GM19372 (cell line): ENCODE data around the gene SMCO3.

Experiments used
- ATAC-seq: cut with Tn5 transposase; IDR thresholded peaks from one replicate; pipeline ENCODE4 v1.9.1; 2021; ENCODE audit warnings: mild to moderate bottlenecking, low read depth, moderate library complexity; ENCODE audit not compliant: unreplicated experiment

Gene SMCO3

GRCh38 chr12:14814014-14814413 is at the start of gene SMCO3:
Gene SMCO3, minus strand, starts transcription at chr12:14814182. Its CDS starts 7,502 bp downstream, at chr12:14806680.
- no peak for ATAC-seq

GRCh38 chr12:14860490-14860889 is 46.5 kb upstream of the SMCO3 start:
- ATAC-seq: no peak

DNA sequence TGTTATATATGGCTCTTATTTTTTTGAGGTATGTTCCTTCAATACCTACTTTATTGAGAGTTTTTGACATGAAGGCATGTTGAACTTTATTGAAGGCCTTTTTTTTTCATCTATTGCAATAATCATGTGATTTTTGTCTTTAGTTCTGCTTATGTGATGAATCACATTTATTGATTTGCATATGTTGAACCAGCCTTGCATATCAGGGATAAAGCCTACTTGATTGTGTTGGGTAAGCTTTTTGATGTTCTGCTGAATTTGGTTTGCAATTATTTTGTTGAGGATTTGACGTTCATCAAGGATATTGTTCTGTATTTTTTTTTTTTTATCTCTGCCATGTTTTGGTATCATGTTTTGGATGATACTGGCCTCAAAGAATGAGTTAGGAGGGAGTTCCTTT is 44.5 kb upstream of the SMCO3 start:
- ATAC-seq: no peak

DNA sequence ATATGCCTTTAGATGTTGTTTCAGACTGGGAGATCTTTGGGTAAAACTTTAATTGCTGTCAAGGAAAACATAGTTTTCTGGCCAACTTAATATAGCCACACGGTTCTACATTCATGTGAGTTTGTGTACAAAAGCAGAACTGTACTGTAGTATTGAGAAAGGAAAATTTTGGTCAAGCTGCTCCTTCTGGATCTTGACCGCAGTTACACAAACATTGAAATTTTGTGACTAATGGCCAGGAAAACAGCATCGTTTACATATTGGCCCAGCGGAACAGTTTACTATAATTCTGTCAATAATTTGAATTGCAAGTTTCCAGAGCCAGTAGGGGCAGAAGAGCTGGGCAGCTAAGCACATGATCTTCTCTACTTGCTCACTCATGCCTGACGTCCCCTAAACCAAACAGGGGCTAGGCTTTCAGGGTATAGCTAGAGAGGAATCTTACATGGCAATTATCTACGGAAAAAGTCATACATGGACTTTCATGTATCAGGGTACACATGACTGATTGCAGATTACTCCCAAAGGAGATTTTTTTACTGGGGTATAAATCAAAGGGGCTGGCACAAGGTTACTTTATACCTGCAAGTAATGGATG is 40.7 kb upstream of the SMCO3 start:
- ATAC-seq: no peak

- no peak for ATAC-seq
Observed at GRCh38 chr12:14853961-14854360, 40.0 kb upstream of the SMCO3 start.

DNA sequence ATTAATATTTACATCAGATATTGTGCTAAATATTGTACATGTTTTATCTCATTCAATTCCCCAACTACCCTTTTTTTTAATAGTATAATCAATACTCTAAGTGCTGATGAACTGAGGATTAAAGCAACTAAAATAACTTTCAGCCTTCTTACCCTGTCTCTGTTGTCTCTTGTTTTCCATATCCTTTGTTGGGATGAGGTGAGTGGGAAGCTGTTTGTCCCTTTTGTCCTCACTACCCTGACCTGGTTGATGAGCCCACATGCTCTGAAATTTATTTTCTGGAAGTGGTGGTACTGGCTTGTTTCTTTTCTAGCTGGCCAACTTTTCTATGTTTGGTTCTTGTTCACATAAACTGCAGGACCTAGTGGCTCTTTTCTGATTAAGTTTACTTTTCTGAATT is 38.9 kb upstream of the SMCO3 start:
- ATAC-seq: no peak

DNA sequence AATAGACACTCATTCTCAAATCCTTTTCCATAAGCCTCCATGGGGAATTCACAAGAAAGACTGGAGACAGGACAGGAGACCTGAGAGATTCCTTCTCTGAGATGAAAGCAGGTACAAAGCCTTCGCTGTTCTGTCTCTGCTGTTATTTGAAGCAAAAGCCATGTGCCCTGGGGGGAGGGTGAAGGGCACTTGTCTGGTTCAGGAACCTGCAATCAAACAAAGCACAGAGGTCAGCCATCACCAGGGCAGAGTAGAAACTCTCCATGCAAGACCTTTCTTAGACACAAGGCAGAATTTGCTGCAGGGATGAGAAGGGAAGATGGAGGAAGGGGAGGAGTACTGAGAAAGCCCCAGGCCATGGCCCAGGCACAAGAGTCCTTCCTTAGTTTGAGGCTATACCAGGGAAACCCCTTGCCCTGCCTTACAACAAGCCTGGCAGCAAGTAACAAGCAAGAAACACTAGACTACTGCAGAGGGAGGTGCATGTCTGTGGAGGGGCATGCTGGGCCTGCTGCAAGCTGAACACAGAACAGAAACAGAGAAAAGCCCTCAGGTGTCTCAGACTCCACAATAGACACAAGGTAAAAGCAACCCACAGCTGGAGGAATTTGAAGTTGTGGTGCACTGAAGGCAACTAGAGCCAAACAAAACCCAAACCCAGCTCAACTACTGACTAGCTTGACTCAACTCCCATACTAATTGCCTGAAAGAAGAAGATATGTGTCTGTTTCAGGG is 37.1 kb upstream of the SMCO3 start:
- peak; percentile 54 for ATAC-seq

DNA sequence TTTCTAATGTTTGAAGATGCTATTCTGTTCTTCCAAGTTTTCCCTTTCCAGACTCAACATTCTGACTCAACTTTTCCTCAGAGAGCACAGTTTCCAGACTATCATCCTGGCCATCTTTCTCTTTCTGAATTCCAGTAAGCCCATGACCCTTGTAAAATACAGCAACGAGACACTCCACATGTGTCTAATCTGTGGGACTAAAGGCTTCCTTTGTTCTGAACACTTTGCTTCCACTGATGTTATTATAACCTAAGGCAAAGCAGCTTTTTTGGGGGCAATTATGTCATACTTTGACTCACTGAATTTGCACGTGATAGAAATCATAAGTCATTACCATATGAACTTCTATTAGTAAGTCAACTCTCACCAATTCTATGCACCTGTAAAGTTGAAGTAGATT is 35.7 kb upstream of the SMCO3 start:
- ATAC-seq: no peak

- no peak for ATAC-seq
Observed at GRCh38 chr12:14846876-14847580, 33.0 kb upstream of the SMCO3 start.

GRCh38 chr12:14846042-14846587 is 32.1 kb upstream of the SMCO3 start:
- no peak for ATAC-seq

DNA sequence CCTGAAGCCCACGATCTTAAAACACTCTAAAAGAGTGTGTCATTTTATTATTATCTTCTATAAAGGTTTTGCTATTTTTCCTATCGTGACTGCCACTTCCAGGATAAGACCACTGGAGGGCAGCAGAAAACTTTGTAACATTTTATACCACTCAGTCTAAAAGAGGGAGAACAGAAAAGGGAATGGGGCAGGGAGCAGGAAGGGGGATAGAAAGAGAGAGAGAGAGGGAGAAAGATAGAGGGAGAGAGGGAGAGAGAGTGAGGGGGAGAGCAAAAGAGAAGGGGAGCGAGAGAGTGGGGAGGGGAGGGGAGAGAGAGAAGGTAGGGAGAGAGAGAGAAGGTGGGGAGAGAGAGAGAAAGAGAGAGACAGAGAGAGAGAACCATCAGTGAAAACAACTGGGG is 31.4 kb upstream of the SMCO3 start:
- no peak for ATAC-seq

DNA sequence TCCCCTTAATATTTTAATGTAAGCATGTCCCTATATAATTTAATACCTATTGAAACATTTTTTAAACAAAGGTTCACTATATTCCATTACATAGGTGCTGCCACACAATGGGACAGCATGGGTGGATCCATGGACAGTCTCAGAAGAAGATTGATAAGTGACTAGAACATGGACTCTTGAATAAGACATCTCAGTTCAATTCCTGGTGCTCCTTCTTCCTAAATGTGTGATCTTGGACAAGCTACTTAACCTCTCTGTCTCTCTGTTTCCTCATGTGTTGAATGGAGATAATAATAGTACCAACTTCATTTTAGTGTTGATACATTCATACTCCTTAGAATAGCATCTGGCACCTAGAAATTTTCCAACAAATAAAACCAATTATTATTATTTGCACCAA is 30.4 kb upstream of the SMCO3 start:
- ATAC-seq: no peak

DNA sequence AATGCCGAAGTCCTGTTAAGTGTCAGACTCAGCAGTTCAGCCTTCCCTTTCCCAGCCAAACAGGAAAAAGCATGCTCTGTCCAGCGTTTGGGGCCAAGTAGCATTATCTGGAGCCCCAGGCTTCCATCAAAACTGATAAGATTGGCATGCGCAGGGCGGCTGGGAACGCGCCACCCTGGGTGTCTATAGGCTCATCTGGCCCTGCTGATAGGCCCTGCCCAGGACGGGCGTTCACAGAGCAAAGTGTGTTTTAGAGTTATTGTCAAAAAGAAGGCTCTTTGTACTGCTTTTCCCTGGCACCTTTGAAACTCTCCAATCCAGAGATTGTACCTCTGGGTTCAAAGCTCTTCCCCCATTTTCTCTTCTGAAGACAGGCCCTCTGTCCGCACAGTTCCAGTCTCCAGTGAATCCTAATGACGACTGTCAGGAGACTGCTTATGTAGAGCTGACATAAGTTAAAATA is 29.5 kb upstream of the SMCO3 start, which contains the start of gene ART4:
ART4 (minus strand) TSS at position 102 of the 463 bp plus-strand sequence. CDS start 413 bp downstream, outside the sequence.
- no peak for ATAC-seq

GRCh38 chr12:14842315-14842714 is 28.3 kb upstream of the SMCO3 start:
- no peak for ATAC-seq

GRCh38 chr12:14841761-14842160 is 27.8 kb upstream of the SMCO3 start:
- no peak for ATAC-seq

DNA sequence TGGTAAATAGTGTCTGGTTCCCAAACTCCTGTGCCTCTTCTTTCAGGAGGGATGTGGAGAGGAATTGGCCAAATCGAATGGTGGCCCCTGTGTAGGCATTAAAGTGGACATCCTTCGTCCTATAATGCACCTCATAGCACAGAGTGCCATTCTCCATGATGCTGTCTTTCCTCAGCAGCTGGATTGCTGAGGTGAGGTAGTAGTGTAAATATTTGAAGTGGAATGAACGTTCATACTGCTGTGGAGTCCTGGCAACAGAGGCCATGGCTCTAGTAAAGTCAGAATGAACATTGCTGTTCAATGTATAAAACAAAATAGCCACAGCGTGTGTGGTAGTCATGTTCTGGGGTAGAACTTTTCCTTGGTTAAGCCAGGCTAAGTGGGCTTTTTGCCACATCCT is 26.6 kb upstream of the SMCO3 start:
- no peak for ATAC-seq

DNA sequence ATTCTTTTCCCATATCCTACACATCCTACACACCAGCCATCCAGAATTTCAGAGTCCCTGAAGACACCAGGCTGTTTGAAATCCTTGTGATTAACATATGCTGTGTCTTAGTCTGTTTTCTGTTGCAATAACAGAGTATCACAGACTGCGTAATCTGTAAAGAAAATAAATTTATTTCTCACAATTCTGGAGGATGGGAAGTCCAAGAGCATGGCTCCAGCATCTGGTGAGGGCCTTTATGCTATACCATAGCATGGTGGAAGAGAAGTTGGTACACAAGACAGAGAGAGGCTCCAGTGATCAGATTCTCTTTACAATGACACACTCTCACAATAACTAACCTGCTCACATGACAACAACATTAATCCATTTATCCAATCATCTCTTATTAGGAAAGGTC is 25.3 kb upstream of the SMCO3 start:
- no peak for ATAC-seq

- ATAC-seq: no peak
Observed at GRCh38 chr12:14836336-14837210, 22.6 kb upstream of the SMCO3 start.

- ATAC-seq: no peak
Observed at GRCh38 chr12:14834509-14834908, 20.5 kb upstream of the SMCO3 start.

DNA sequence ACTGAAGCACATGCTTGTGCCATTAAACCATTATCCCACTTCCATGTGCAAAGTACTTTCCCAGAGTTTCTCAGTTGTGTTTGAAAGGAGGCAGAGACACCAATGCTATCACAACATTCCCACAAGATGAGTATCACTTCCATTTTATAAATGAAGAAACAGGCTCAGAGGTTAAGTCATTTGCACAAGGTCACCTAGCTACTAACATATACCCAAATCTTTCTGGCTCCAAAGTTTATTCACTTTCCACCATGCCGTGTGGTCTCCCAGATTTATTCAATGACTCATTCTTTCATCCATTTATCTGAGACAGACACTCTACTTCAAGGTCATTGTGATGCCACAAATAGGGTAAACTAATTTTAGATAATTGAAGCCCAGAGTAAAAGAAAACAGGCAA is 20.0 kb upstream of the SMCO3 start:
- no peak for ATAC-seq
